ENCODE results near the gene CATSPERE.

Gene CATSPERE

DNA sequence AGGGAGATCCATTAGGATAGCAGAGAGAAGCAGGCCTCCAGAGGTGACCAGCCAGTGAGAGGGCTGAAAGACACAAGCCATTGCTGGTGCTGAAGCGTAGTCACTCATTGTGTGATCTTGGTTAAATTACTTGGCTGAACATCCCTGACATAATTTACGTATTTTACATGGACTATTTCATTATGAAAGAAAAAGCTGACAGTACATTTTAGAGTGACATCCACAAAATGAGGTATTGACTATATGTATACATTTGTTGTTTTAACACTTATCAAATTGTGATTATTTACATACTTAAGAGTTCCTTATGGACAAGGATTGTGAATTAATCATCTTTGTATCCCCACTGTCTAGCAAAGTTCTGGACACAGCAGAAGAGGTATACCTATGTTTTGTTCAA is 206.7 kb downstream of the CATSPERE start:
- Histone ChIP-seq H3K9me2 (replicated peaks; ENCODE audit: insufficient read depth, low read length) (no peaks in the 10 kb centered on the region), H3K9me3 (replicated peaks; ENCODE audit: insufficient read depth, low read length) (no peaks in the 10 kb centered on the region), H3K9ac (ENCODE audit: low read length) (no peak overlapping the region), H2AFZ (ENCODE audit: low read length) (no peak overlapping the region), H3K79me2 (ENCODE audit: low read length) (peaks cover 85% of the 10 kb centered on the region), H4K20me1 (ENCODE audit: insufficient read depth, low read length) (no peaks in the 10 kb centered on the region), H3K4me1 (ENCODE audit: low read length) (peaks cover under 1% of the 10 kb centered on the region; the same call in 1 of the 2 replicates), H3K4me2 (ENCODE audit: low read depth, low read length) (no peak overlapping the region), H3F3A (ENCODE audit: insufficient read depth, low read length) (no peaks in the 10 kb centered on the region), H3K27ac (ENCODE audit: low read length) (no peak overlapping the region), H3K4me3 (ENCODE audit: low read length) (no peak overlapping the region), H3K36me3 (replicated peaks; ENCODE audit: insufficient read depth, low read length) (no peaks in the 10 kb centered on the region; the same call in 1 of the 2 replicates), H3K27me3 (replicated peaks; ENCODE audit: insufficient read depth, low read length) (no peaks in the 10 kb centered on the region)
- DNase-seq: no peak
- TF ChIP-seq EZH2 (optimal IDR thresholded peaks at IDR 0.05; ENCODE audit: low read depth, low read length) (no peak), EZH2phosphoT487 (IDR thresholded peaks at IDR 0.05; ENCODE audit: low read length) (no peak)
- TF ChIP-seq, protein P1, sequence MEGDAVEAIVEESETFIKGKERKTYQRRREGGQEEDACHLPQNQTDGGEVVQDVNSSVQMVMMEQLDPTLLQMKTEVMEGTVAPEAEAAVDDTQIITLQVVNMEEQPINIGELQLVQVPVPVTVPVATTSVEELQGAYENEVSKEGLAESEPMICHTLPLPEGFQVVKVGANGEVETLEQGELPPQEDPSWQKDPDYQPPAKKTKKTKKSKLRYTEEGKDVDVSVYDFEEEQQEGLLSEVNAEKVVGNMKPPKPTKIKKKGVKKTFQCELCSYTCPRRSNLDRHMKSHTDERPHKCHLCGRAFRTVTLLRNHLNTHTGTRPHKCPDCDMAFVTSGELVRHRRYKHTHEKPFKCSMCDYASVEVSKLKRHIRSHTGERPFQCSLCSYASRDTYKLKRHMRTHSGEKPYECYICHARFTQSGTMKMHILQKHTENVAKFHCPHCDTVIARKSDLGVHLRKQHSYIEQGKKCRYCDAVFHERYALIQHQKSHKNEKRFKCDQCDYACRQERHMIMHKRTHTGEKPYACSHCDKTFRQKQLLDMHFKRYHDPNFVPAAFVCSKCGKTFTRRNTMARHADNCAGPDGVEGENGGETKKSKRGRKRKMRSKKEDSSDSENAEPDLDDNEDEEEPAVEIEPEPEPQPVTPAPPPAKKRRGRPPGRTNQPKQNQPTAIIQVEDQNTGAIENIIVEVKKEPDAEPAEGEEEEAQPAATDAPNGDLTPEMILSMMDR (IDR thresholded peaks at IDR 0.05; ENCODE audit: low read length): no peak

- Histone ChIP-seq H3K27me3 (replicated peaks; ENCODE audit: insufficient read depth, low read length) (no peaks in the 10 kb centered on the region), H3K36me3 (replicated peaks; ENCODE audit: insufficient read depth, low read length) (no peaks in the 10 kb centered on the region; the same call in 1 of the 2 replicates), H3F3A (ENCODE audit: insufficient read depth, low read length) (no peaks in the 10 kb centered on the region), H3K9me2 (replicated peaks; ENCODE audit: insufficient read depth, low read length) (no peaks in the 10 kb centered on the region), H3K4me3 (ENCODE audit: low read length) (no peak overlapping the region), H3K9me3 (replicated peaks; ENCODE audit: insufficient read depth, low read length) (no peaks in the 10 kb centered on the region; the same call in 1 of the 2 replicates), H3K27ac (ENCODE audit: low read length) (no peak overlapping the region), H4K20me1 (ENCODE audit: insufficient read depth, low read length) (no peaks in the 10 kb centered on the region), H3K4me2 (ENCODE audit: low read depth, low read length) (no peak overlapping the region), H3K9ac (ENCODE audit: low read length) (no peak overlapping the region), H3K4me1 (ENCODE audit: low read length) (no peaks in the 10 kb centered on the region), H2AFZ (ENCODE audit: low read length) (no peak overlapping the region), H3K79me2 (ENCODE audit: low read length) (peaks cover 80% of the 10 kb centered on the region)
- no peak for TF ChIP-seq EZH2phosphoT487 (IDR thresholded peaks at IDR 0.05; ENCODE audit: low read length)
- no peak for TF ChIP-seq EZH2 (optimal IDR thresholded peaks at IDR 0.05; ENCODE audit: low read depth, low read length)
- TF ChIP-seq, protein P1 (IDR thresholded peaks at IDR 0.05; ENCODE audit: low read length): no peak
- no peak for DNase-seq
Observed at GRCh38 chr1:244672946-244673682, 212.0 kb downstream of the CATSPERE start.

DNA sequence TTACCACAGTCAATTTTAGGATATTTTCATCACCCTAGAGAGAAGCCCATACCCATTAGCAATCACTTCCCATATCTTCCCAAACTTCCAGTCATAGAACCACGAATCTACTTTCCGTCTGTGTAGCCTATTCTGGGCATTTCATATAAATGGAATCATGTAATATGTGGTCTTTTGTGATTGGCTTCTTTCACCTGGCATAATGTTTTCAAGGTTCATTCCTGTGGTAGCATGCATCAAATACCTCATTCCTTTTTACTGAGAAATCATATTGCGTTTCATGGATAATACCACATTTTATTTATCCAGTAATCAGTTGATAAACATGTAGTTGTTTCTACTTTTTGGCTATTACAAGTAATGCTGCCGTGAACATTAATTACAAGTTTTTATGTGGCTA is 213.4 kb downstream of the CATSPERE start:
- no peaks in the 10 kb centered on the region for H3K27me3 ChIP-seq (replicated peaks; ENCODE audit: insufficient read depth, low read length)
- H4K20me1 ChIP-seq (ENCODE audit: insufficient read depth, low read length): no peaks in the 10 kb centered on the region
- H3F3A ChIP-seq (ENCODE audit: insufficient read depth, low read length): no peaks in the 10 kb centered on the region
- H3K9me3 ChIP-seq (replicated peaks; ENCODE audit: insufficient read depth, low read length): no peaks in the 10 kb centered on the region; the same call in 1 of the 2 replicates
- H3K4me2 ChIP-seq (ENCODE audit: low read depth, low read length): no peak overlapping the region
- no peaks in the 10 kb centered on the region for H3K9me2 ChIP-seq (replicated peaks; ENCODE audit: insufficient read depth, low read length)
- no peak overlapping the region for H3K27ac ChIP-seq (ENCODE audit: low read length)
- H2AFZ ChIP-seq (ENCODE audit: low read length): no peak overlapping the region
- TF ChIP-seq EZH2 (optimal IDR thresholded peaks at IDR 0.05; ENCODE audit: low read depth, low read length) (no peak), EZH2phosphoT487 (IDR thresholded peaks at IDR 0.05; ENCODE audit: low read length) (no peak)
- TF ChIP-seq, protein P1 (IDR thresholded peaks at IDR 0.05; ENCODE audit: low read length): no peak
- no peak overlapping the region for H3K4me3 ChIP-seq (ENCODE audit: low read length)
- no peaks in the 10 kb centered on the region; the same call in 1 of the 2 replicates for H3K36me3 ChIP-seq (replicated peaks; ENCODE audit: insufficient read depth, low read length)
- no peak overlapping the region for H3K9ac ChIP-seq (ENCODE audit: low read length)
- H3K79me2 ChIP-seq (ENCODE audit: low read length): peaks cover 80% of the 10 kb centered on the region
- DNase-seq: no peak
- no peaks in the 10 kb centered on the region for H3K4me1 ChIP-seq (ENCODE audit: low read length)

All from MM.1S (cell line).